Neutrophil (primary cell): ENCODE data around the gene SMARCAL1.

Source experiments
- H3K27ac ChIP-seq: fragments of 200-600 bp; sonication (generic); 2 replicates; pipeline ENCODE4 v1.5.1; 2016; ENCODE audit warnings: mild to moderate bottlenecking, moderate library complexity
- H3K27me3 ChIP-seq: fragments of 200-600 bp; sonication (generic); 2 replicates; pipeline ENCODE4 v1.6.0; 2016; ENCODE audit warnings: mild to moderate bottlenecking
- H3K36me3 ChIP-seq: fragments of 200-600 bp; sonication (generic); 2 replicates; pipeline ENCODE4 v1.5.1; 2017
- H3K4me1 ChIP-seq, 2 experiments: fragments of 200-600 bp in 1 of 2; sonication (generic) in 1 of 2; 1 replicate in 1 of 2; 2 replicates in 1 of 2; pipeline versions ENCODE4 v1.5.1 to v1.6.1; 2013 to 2016; ENCODE audit warnings: low read depth in 1 of 2, low read length in 1 of 2, mild to moderate bottlenecking in 1 of 2, moderate library complexity in 1 of 2; ENCODE audit not compliant: control insufficient read depth in 1 of 2, insufficient read depth in 1 of 2
- H3K4me3 ChIP-seq, 2 experiments: fragments of 200-600 bp in 1 of 2; sonication (generic) in 1 of 2; 1 replicate in 1 of 2; 2 replicates in 1 of 2; pipeline ENCODE4 v1.5.1; 2013 to 2016; ENCODE audit warnings: low read depth in 1 of 2, low read length in 1 of 2, mild to moderate bottlenecking in 1 of 2, moderate library complexity in 1 of 2
- H3K9me3 ChIP-seq: fragments of 200-600 bp; sonication (generic); 2 replicates; pipeline ENCODE4 v1.5.1; 2016
- CTCF ChIP-seq: fragments of 200-600 bp; sonication (generic); IDR thresholded peaks from 2 replicates; pipeline ENCODE4 v1.5.1; 2016; ENCODE audit warnings: antibody characterized with exemption

SMARCAL1 gene

DNA sequence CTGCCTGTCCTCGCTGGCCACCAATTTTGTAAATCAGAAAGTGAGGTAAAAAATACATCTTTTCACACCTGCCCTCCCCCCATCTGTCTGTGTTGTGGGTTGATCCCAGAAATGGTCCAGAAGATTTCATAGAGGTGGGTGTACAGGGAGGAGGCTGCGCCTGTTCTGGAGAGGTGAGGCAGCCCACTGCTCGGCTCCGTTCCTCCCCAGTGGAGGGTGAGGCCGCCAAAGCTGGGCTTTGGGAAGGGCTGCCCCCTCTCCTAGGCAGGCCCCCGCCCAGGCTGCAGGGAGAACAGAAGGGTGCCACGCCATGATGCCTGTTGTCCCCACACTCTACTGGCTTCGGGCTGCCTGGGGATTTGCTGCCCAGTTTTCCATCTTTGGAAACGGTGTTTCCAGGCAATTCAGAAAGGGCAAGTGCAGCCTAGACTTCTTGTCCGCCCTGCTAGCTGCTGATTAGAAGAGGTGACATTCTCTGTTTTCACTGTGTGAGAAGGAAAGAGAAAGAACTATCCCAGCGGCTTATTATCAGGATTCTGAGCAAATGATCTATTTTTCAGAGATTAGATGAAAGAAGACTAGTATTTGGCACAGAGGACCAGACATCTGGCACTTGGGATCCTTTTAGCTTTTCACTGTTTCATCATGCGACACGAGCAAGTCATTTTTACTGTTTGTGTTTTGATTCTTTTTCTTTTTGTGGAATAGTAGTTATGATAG lies 18.7 kb downstream of the SMARCAL1 start:
- Histone ChIP-seq H3K36me3 (peaks cover 54% of the 10 kb centered on the region), H3K4me1 (peaks cover 0 to 9% of the 10 kb centered on the region in 2 experiments)
- no peak for TF ChIP-seq CTCF

GRCh38 chr2:216431531-216431856 lies 19.2 kb downstream of the SMARCAL1 start:
- Histone ChIP-seq H3K4me3 (no peak overlapping the region), H3K27ac (no peak overlapping the region), H3K4me1 (peaks cover 0 to 9% of the 10 kb centered on the region in 2 experiments), H3K9me3 (no peaks in the 10 kb centered on the region), H3K36me3 (peaks cover 59% of the 10 kb centered on the region), H3K27me3 (no peaks in the 10 kb centered on the region)
- TF ChIP-seq CTCF, result no peak

More for the DNA sequence above, 18.7 kb downstream of the SMARCAL1 start:
- H3K27ac ChIP-seq, result no peak overlapping the region
- H3K27me3 ChIP-seq, result no peaks in the 10 kb centered on the region
- H3K9me3 ChIP-seq, result no peaks in the 10 kb centered on the region
- H3K4me3 ChIP-seq, result no peak overlapping the region

DNA sequence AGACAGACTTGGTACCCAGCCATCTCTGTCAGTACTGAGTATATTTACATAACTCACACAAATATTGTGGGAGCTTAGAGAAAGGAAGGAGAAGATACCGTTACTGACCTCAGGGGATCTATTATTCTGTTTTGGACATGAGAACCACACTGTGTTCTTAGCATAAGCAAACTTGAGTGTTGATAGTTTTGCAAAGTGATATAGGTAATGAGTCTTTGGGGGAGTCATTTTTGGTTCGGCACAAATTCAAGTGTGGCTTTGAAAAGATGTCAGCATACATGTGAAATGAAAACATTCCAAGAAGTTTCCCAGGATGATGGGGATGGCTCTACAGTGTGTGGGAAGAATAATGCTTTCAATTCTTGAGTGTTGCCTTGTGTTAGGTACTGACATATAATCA lies 24.1 kb downstream of the SMARCAL1 start:
- peaks cover 77% of the 10 kb centered on the region for H3K36me3 ChIP-seq
- no peaks in the 10 kb centered on the region for H3K27me3 ChIP-seq
- no peaks in the 10 kb centered on the region for H3K9me3 ChIP-seq
- H3K27ac ChIP-seq, result no peak overlapping the region
- TF ChIP-seq CTCF, result no peak
- no peaks in the 10 kb centered on the region for H3K4me1 ChIP-seq
- H3K4me3 ChIP-seq, result no peak overlapping the region

DNA sequence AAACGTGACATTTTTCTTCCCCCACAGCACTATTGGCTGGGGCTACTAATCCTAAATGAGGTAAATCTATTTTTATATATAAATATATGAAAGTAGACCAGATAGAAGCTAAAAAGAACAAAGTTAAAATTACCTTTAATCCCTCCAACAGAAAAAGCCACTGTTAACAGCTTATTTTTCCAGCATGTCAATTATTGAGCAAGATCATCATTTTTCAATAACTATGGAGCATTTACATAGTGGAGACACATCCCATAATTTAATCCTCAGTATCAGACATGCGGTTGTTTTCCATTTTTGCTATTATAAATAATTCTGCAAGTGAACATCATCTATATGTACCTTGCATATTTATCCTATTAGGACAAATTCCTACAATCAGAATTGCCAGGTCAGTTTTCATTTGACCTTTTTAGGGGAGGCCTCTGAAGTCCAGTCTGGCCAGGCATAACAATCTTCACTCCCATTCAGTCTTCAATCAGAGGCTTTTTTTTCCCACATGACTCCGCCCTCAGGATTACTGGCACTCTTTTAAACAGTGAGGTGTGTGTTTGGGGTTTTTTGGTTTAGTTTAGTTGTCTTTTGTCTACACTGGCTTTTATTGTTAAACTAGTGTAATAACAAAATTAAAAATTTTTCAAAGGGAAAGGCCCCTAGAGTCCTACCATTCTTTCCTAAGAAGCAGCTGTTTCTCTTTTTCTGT lies 29.2 kb downstream of the SMARCAL1 start:
- Histone ChIP-seq H3K27me3 (no peaks in the 10 kb centered on the region), H3K9me3 (no peaks in the 10 kb centered on the region), H3K27ac (no peak overlapping the region), H3K4me3 (no peak overlapping the region), H3K4me1 (no peaks in the 10 kb centered on the region), H3K36me3 (peaks cover 41% of the 10 kb centered on the region)
- TF ChIP-seq CTCF, result no peak

GRCh38 chr2:216445501-216445900 lies 33.2 kb downstream of the SMARCAL1 start:
- TF ChIP-seq CTCF, result no peak
- H3K27ac ChIP-seq, result no peak overlapping the region
- H3K4me3 ChIP-seq, result no peak overlapping the region
- no peaks in the 10 kb centered on the region for H3K27me3 ChIP-seq
- peaks cover 52% of the 10 kb centered on the region for H3K36me3 ChIP-seq
- H3K9me3 ChIP-seq, result no peaks in the 10 kb centered on the region
- H3K4me1 ChIP-seq, result no peaks in the 10 kb centered on the region
